ENCODE results near the gene KANK2. TPM values are rescaled to one million over a fixed set of nuclear protein-coding genes. Genes with fewer than 3 reads are reported as not detected.
A peak's percentile ranks its signal among the peaks of the same experiment; 100 is the strongest.

KANK2 gene
- total and polyA plus RNA-seq, 2 of the 13 experiments (the other 11 are each of a cell fraction or from before 2014, with no cell fraction given) = 5.7 to 12.9 TPM

DNA sequence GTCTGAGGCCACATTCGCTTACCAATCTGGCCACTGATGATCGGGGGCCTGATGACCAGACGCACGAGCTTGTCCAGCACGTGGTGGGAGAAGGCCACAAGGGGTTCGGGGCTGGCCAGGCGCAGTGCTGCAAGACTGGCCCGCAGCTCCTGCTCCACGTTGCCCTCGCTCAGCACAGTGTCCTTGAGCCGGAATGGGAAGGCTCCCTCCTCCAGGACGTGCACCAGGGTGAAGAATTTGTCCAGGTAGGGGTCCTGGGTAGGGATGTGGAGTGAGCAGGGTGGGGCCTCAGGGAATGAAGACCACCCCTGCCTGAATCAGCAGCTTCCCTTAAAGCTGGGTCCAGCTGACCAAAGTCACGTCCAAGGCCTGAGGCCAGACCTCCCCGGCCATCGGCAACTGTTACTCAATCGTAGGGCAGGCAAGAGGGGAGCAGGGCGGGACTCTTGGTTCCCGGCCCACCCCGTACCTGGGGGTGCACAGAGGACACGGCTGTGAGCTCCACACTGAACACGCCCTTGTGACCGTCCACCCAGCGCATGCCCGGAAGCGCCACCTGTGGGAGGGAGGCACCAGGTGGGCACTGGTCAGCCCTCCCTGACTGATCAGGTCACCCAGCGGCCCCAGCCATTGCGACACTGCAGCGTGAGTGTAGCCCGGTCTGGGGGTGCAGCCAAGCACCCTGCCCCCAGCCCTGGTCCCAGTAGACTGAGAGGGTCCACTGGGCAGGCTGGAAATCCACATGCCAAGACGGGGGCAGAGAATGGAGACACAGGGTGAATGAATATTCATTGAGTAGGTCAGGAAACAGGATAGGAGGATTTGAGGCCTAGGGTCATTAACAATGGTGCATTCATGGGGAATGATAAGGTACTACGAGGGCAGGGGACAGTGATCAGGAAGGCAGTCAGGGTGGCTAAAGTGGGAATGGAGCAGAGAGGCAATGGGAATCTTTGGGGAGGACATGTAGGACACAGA is 39.3 kb upstream of the KANK2 start (continued):
- TF ChIP-seq, protein P1, sequence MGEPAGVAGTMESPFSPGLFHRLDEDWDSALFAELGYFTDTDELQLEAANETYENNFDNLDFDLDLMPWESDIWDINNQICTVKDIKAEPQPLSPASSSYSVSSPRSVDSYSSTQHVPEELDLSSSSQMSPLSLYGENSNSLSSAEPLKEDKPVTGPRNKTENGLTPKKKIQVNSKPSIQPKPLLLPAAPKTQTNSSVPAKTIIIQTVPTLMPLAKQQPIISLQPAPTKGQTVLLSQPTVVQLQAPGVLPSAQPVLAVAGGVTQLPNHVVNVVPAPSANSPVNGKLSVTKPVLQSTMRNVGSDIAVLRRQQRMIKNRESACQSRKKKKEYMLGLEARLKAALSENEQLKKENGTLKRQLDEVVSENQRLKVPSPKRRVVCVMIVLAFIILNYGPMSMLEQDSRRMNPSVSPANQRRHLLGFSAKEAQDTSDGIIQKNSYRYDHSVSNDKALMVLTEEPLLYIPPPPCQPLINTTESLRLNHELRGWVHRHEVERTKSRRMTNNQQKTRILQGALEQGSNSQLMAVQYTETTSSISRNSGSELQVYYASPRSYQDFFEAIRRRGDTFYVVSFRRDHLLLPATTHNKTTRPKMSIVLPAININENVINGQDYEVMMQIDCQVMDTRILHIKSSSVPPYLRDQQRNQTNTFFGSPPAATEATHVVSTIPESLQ (CRISPR knock-in tag; conservative IDR thresholded peaks at IDR 0.05) = 0 out of 2 replicates have a peak, but pooled peaks have one; percentile 21
- no peak for TF ChIP-seq POLR2AphosphoS2 (IDR thresholded peaks at IDR 0.05; ENCODE audit: low read depth, low read length)
- peak; percentile 94 for TF ChIP-seq MED1 (CRISPR knock-in tag; IDR thresholded peaks at IDR 0.05)
- TF ChIP-seq ZNF331 (CRISPR knock-in tag; IDR thresholded peaks at IDR 0.05) = peak; percentile 14
- TF ChIP-seq, protein P2, sequence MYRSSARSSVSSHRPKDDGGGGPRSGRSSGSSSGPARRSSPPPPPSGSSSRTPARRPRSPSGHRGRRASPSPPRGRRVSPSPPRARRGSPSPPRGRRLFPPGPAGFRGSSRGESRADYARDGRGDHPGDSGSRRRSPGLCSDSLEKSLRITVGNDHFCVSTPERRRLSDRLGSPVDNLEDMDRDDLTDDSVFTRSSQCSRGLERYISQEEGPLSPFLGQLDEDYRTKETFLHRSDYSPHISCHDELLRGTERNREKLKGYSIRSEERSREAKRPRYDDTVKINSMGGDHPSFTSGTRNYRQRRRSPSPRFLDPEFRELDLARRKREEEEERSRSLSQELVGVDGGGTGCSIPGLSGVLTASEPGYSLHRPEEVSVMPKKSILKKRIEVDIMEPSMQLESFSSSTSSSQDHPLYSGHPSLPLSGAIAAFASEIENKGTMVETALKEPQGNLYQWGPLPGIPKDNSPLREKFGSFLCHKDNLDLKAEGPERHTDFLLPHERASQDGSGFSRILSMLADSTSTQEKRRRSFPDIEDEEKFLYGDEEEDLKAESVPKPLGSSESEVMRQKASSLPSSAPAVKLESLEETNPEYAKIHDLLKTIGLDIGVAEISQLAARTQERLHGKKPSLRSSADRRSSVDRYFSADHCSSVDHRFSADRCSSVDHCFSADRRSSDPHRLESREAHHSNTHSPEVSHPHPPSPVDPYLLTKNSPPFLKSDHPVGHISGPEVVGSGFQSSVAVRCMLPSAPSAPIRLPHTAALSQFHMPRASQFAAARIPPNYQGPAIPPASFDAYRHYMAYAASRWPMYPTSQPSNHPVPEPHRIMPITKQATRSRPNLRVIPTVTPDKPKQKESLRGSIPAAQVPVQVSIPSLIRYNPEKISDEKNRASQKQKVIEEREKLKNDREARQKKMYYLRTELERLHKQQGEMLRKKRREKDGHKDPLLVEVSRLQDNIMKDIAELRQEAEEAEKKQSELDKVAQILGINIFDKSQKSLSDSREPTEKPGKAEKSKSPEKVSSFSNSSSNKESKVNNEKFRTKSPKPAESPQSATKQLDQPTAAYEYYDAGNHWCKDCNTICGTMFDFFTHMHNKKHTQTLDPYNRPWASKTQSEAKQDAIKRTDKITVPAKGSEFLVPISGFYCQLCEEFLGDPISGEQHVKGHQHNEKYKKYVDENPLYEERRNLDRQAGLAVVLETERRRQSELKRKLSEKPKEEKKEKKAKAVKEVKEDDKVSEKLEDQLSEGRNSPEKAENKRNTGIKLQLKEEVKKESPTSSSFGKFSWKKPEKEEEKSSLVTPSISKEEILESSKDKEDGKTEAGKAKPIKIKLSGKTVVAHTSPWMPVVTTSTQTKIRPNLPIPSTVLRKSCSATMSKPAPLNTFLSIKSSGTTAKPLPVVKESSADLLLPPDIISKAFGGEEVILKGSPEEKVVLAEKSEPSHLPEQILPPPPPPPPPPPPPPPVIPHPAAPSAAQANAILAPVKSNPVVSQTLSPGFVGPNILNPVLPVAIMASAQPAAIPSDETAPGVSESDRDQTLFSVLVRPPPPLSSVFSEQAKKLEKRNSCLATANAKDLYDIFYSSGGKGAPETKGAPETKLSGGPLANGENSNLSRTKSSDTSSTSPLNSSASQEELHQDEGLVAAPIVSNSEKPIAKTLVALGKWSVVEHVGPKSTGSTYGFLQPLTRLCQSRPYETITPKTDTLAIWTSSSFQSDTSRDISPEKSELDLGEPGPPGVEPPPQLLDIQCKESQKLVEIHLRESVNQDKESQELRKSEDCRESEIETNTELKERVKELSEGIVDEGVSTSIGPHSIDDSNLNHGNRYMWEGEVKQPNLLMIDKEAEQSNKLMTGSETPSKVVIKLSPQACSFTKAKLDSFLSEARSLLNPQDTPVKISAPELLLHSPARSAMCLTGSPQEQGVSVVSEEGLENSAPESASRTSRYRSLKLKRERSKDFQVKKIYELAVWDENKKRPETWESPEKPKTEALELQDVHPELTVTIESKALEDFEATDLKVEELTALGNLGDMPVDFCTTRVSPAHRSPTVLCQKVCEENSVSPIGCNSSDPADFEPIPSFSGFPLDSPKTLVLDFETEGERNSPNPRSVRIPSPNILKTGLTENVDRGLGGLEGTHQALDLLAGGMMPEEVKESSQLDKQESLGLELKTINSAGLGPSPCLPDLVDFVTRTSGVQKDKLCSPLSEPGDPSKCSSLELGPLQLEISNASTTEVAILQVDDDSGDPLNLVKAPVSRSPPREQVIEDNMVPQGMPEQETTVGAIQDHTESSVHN (CRISPR knock-in tag; IDR thresholded peaks at IDR 0.05) = peak; percentile 87
- TF ChIP-seq KLF11 (CRISPR knock-in tag; IDR thresholded peaks at IDR 0.05) = no peak
- TF ChIP-seq ISL2 (CRISPR knock-in tag; IDR thresholded peaks at IDR 0.05) = peak; percentile 82
- TF ChIP-seq RCOR2 (CRISPR knock-in tag; IDR thresholded peaks at IDR 0.05) = 0 out of 2 replicates have a peak, but pooled peaks have one; percentile 50
- peak; percentile 25; the same call in 1 of the 2 replicates for TF ChIP-seq ZNF777 (CRISPR knock-in tag; IDR thresholded peaks at IDR 0.05)
- no peak; the same call in 1 of the 2 replicates for TF ChIP-seq FOXK1 (CRISPR knock-in tag; IDR thresholded peaks at IDR 0.05; ENCODE audit: borderline replicate concordance, low read depth)
- TF ChIP-seq ZNF619 (CRISPR knock-in tag; IDR thresholded peaks at IDR 0.05) = 0 out of 2 replicates have a peak, but pooled peaks have one; percentile 61
- TF ChIP-seq EEA1 (CRISPR knock-in tag; IDR thresholded peaks at IDR 0.05; ENCODE audit: borderline replicate concordance) = no peak
- no peak for TF ChIP-seq NFATC3 (CRISPR knock-in tag; IDR thresholded peaks at IDR 0.05)
- TF ChIP-seq, protein P3, sequence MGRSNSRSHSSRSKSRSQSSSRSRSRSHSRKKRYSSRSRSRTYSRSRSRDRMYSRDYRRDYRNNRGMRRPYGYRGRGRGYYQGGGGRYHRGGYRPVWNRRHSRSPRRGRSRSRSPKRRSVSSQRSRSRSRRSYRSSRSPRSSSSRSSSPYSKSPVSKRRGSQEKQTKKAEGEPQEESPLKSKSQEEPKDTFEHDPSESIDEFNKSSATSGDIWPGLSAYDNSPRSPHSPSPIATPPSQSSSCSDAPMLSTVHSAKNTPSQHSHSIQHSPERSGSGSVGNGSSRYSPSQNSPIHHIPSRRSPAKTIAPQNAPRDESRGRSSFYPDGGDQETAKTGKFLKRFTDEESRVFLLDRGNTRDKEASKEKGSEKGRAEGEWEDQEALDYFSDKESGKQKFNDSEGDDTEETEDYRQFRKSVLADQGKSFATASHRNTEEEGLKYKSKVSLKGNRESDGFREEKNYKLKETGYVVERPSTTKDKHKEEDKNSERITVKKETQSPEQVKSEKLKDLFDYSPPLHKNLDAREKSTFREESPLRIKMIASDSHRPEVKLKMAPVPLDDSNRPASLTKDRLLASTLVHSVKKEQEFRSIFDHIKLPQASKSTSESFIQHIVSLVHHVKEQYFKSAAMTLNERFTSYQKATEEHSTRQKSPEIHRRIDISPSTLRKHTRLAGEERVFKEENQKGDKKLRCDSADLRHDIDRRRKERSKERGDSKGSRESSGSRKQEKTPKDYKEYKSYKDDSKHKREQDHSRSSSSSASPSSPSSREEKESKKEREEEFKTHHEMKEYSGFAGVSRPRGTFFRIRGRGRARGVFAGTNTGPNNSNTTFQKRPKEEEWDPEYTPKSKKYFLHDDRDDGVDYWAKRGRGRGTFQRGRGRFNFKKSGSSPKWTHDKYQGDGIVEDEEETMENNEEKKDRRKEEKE (IDR thresholded peaks at IDR 0.05) = no peak
- no peak for TF ChIP-seq CAMTA2 (CRISPR knock-in tag; IDR thresholded peaks at IDR 0.05; ENCODE audit: borderline replicate concordance)
- TF ChIP-seq HOXA5 (CRISPR knock-in tag; IDR thresholded peaks at IDR 0.05) = peak; percentile 52; the same call in 1 of the 2 replicates

All from HepG2 (cell line).